Measurements from ENCODE around the gene CTXND1. TPM values are rescaled to one million over a fixed set of nuclear protein-coding genes. Genes with fewer than 3 reads are reported as not detected.
A peak's percentile ranks its signal among the peaks of the same experiment; 100 is the strongest.

Gene CTXND1
- total and polyA plus RNA-seq, 7 donors: 0.01 to 0.07 (median 0.04) TPM; not detected in 3

DNA sequence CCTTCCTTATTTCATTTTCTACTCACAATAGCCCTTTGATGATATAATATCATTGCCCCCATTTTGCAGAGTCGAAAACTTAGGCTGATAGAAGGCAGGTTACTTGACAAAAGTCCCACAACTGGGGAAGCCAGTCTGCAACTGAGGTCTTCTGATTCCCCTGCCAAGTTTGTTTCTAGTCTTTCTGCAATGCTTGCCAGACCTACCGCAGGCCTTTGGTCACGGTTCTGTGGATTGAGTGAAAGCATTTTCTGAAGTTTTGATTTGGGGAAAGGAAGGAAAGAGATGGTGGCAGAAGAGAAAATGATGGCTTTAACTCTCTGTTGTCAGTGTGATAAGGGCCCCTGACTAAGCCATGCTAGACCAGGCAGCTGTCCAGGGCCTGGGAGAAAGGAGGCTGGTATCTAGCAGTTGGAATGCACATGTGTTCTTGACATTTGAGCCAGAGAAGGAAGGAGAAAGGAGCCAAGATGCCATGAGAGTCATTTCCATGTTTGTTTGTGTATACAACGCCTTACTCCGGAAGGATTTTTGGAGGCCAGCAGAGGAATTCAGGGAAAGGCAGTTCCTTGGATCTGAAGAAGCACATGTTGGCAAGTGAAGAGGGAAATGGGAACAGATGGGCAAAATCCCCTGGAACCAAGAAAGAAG lies 69.3 kb downstream of the CTXND1 start:
- H3K27me3 ChIP-seq (ENCODE audit: insufficient read depth in 3 of 3, low read length in 2 of 3): no peaks in the 10 kb centered on the region
- 15 to 29% (median 18%) methylated on average over 5 of the region's 5 CpGs for WGBS, 3 donors
- H3K4me3 ChIP-seq: no peak overlapping the region
- H3K27ac ChIP-seq: peak overlapping the region; percentile 62
- intact Hi-C loops (cut with DNase I): no loop called here
- H3K36me3 ChIP-seq (ENCODE audit: insufficient read depth in 1 of 2, low read depth in 1 of 2): peaks cover 0 to 55% of the 10 kb centered on the region in 2 donors
- TF ChIP-seq, protein P1, sequence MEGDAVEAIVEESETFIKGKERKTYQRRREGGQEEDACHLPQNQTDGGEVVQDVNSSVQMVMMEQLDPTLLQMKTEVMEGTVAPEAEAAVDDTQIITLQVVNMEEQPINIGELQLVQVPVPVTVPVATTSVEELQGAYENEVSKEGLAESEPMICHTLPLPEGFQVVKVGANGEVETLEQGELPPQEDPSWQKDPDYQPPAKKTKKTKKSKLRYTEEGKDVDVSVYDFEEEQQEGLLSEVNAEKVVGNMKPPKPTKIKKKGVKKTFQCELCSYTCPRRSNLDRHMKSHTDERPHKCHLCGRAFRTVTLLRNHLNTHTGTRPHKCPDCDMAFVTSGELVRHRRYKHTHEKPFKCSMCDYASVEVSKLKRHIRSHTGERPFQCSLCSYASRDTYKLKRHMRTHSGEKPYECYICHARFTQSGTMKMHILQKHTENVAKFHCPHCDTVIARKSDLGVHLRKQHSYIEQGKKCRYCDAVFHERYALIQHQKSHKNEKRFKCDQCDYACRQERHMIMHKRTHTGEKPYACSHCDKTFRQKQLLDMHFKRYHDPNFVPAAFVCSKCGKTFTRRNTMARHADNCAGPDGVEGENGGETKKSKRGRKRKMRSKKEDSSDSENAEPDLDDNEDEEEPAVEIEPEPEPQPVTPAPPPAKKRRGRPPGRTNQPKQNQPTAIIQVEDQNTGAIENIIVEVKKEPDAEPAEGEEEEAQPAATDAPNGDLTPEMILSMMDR (IDR thresholded peaks at IDR 0.05): no peak
- H3K9me3 ChIP-seq: no peaks in the 10 kb centered on the region
- DNase-seq (peak in 1 of 2 donors; percentile 56), ATAC-seq (peak; percentile 79 to 93 (median 89))
- H3K4me1 ChIP-seq: peaks cover 30% of the 10 kb centered on the region

DNA sequence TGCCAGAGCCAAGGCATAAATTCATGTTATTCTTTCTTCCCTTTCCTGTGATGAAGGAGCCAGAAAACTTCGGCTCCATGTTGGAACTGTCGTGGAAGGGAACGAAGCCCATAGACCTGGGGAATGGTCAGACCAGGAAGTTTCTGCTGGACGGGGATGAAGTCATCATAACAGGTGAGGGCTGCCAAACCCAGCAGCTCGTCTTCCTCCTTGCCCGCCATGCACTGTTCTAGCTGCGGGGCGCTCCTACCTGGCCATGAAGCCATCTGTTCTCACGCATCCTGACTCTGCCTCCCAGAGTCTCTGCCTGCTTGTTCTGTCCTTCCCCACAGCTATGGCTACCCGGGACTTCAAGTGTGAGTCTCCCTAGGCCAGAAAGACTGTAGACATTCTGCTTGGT lies 71.0 kb downstream of the CTXND1 start:
- no peaks in the 10 kb centered on the region for H3K27me3 ChIP-seq (ENCODE audit: insufficient read depth in 3 of 3, low read length in 2 of 3)
- H3K36me3 ChIP-seq (ENCODE audit: insufficient read depth in 1 of 2, low read depth in 1 of 2): peaks cover 0 to 43% of the 10 kb centered on the region in 2 donors
- H3K27ac ChIP-seq: no peak overlapping the region
- TF ChIP-seq, protein P1 (IDR thresholded peaks at IDR 0.05): no peak
- intact Hi-C loops (cut with DNase I): no loop called here
- no peak overlapping the region for H3K4me3 ChIP-seq
- WGBS, 3 donors: 95 to 97% (median 97%) methylated on average over 10 of the region's 10 CpGs
- DNase-seq (no peak), ATAC-seq (no peak)
- H3K4me1 ChIP-seq: peaks cover 37% of the 10 kb centered on the region
- H3K9me3 ChIP-seq: no peaks in the 10 kb centered on the region

DNA sequence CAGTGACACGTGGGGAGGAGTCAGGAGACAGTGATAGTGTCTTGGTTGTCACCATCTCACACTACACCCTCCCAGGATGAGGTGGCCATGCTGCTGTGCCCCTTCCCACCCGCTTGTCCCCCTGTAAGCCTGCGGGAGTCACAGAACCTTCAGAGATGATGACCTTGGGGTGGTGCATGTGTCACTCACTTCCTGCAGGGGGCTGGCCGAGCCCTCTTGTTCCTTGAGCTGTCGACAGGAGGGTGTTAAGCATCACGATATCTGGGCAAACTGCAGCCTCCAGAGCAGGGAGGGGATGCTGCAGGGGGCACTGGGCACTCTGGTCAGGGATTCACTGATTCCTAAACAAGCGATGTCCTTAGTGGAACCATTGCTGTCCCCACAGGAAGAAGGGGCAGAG lies 71.5 kb downstream of the CTXND1 start:
- no peaks in the 10 kb centered on the region for H3K9me3 ChIP-seq
- WGBS, 3 donors: 87 to 93% (median 87%) methylated on average over 7 of the region's 7 CpGs
- intact Hi-C loops (cut with DNase I): no loop called here
- H3K27me3 ChIP-seq (ENCODE audit: insufficient read depth in 3 of 3, low read length in 2 of 3): no peaks in the 10 kb centered on the region
- DNase-seq (no peak), ATAC-seq (no peak)
- peaks cover 37% of the 10 kb centered on the region for H3K4me1 ChIP-seq
- TF ChIP-seq, protein P1 (IDR thresholded peaks at IDR 0.05): no peak
- no peak overlapping the region for H3K4me3 ChIP-seq
- no peak overlapping the region for H3K27ac ChIP-seq
- H3K36me3 ChIP-seq (ENCODE audit: insufficient read depth in 1 of 2, low read depth in 1 of 2): peaks cover 0 to 38% of the 10 kb centered on the region in 2 donors

DNA sequence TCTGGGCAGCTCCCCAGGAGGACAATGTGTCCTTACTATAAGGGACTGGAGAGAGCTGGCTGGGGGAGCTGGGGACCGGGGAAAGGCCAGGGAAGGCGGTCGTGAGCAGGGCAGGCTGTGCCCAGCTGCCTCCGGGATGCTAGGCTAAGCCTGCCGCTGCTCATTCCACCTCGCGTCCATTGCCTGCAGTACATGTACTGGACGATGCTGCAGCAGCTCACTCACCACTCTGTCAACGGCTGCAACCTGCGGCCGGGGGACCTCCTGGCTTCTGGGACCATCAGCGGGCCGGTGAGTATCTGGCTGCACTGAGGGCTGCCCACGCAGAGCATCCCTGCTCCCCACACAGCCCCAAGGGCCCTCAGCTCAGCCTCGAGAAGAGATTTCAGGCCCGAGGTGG lies 72.1 kb downstream of the CTXND1 start:
- intact Hi-C loops (cut with DNase I): loop anchor here in 1 of 2 donors (10.0 kb wide), 2 partner anchors 285 to 795 kb away; partner anchors contain the start of gene MTHFS
- no peak for DNase-seq
- TF ChIP-seq, protein P1 (IDR thresholded peaks at IDR 0.05): no peak
- Histone ChIP-seq H3K4me1 (peaks cover 41% of the 10 kb centered on the region), H3K9me3 (no peaks in the 10 kb centered on the region), H3K36me3 (ENCODE audit: insufficient read depth in 1 of 2, low read depth in 1 of 2) (peaks cover 0 to 34% of the 10 kb centered on the region in 2 donors), H3K27me3 (ENCODE audit: insufficient read depth in 3 of 3, low read length in 2 of 3) (no peaks in the 10 kb centered on the region), H3K27ac (peak overlapping the region; percentile 60), H3K4me3 (no peak overlapping the region)
- no peak for ATAC-seq
- 72 to 92% (median 76%) methylated on average over 13 to 16 of the region's 16 CpGs for WGBS, 3 donors

Data from psoas muscle (tissue), 8 donors.